Liver (tissue), 9 donors: Measurements from ENCODE around the gene C20orf173. TPM values are rescaled to one million over a fixed set of nuclear protein-coding genes. Genes with fewer than 3 reads are reported as not detected.

Experiments used
- DNase-seq: peaks from one replicate; pipeline ENCODE4 v3.0.0-alpha.2; 2017; ENCODE audit warnings: low spot score
- H3K27ac ChIP-seq, 2 donors: one replicate each; pipeline ENCODE4 v1.7.0; 2013; ENCODE audit warnings: inconsistent platforms in 2 of 2, low read length in 2 of 2, control low read depth in 1 of 2, low read depth in 1 of 2, mild to moderate bottlenecking in 1 of 2
- H3K27me3 ChIP-seq, 4 donors: one replicate each; pipeline versions ENCODE4 v1.6.1 to v1.7.0; 2013; ENCODE audit warnings: low read length in 3 of 4, inconsistent platforms in 1 of 4, mild to moderate bottlenecking in 1 of 4, moderate library complexity in 1 of 4; ENCODE audit not compliant: control insufficient read depth in 4 of 4, insufficient read depth in 4 of 4
- H3K36me3 ChIP-seq, 4 donors: one replicate each; pipeline versions ENCODE4 v1.6.1 to v1.7.0; 2013; ENCODE audit warnings: low read length in 3 of 4, mild to moderate bottlenecking in 3 of 4, low read depth in 1 of 4, moderate library complexity in 1 of 4; ENCODE audit not compliant: control insufficient read depth in 4 of 4, insufficient read depth in 3 of 4
- H3K4me1 ChIP-seq, 4 donors: one replicate each; pipeline versions ENCODE4 v1.6.1 to v1.7.0; 2013; ENCODE audit warnings: low read length in 3 of 4, mild to moderate bottlenecking in 3 of 4, moderate library complexity in 1 of 4; ENCODE audit not compliant: control insufficient read depth in 4 of 4, insufficient read depth in 4 of 4
- H3K4me3 ChIP-seq, 3 donors: one replicate each; pipeline versions ENCODE4 v1.6.1 to v1.7.0; 2013; ENCODE audit warnings: low read length in 3 of 3, control low read depth in 1 of 3, low read depth in 1 of 3, mild to moderate bottlenecking in 1 of 3
- H3K9ac ChIP-seq, 2 donors: one replicate each; pipeline ENCODE4 v1.7.0; 2013; ENCODE audit warnings: low read length in 2 of 2, mild to moderate bottlenecking in 2 of 2, moderate library complexity in 2 of 2, control low read depth in 1 of 2, low read depth in 1 of 2
- H3K9me3 ChIP-seq, 4 donors: one replicate each; pipeline versions ENCODE4 v1.6.1 to v1.7.0; 2013; ENCODE audit warnings: low read length in 3 of 4; ENCODE audit not compliant: control insufficient read depth in 4 of 4
- CTCF ChIP-seq: fragments of 150-350 bp; IDR thresholded peaks from 2 replicates; pipeline ENCODE4 v1.5.1; 2017; ENCODE audit warnings: improper control_type of control experiment, low read depth, low read length; ENCODE audit not compliant: missing input control
- EGR1 ChIP-seq, 2 donors: IDR thresholded peaks; 2 replicates each; pipeline ENCODE4 v1.6.1; 2016 to 2018; ENCODE audit warnings: antibody characterized with exemption in 2 of 2, low read depth in 2 of 2
- FOXA1 ChIP-seq: IDR thresholded peaks from 2 replicates; pipeline ENCODE4 v1.6.1; 2016; ENCODE audit warnings: antibody characterized with exemption
- HNF4A ChIP-seq, 2 donors: conservative IDR thresholded peaks; 2 replicates each; pipeline ENCODE4 v1.6.1; 2016; ENCODE audit warnings: antibody characterized with exemption in 2 of 2, mild to moderate bottlenecking in 2 of 2
- HNF4G ChIP-seq: IDR thresholded peaks from 2 replicates; pipeline ENCODE4 v1.6.1; 2016; ENCODE audit warnings: antibody characterized with exemption
- JUND ChIP-seq, 2 donors: IDR thresholded peaks; 2 replicates each; pipeline ENCODE4 v1.6.1; 2016; ENCODE audit warnings: antibody characterized with exemption in 2 of 2
- NR2F2 ChIP-seq: IDR thresholded peaks from 2 replicates; pipeline ENCODE4 v1.6.1; 2016; ENCODE audit warnings: antibody characterized with exemption
- RAD21 ChIP-seq, 2 donors: IDR thresholded peaks; 2 replicates each; pipeline ENCODE4 v1.6.1; 2016; ENCODE audit warnings: antibody characterized with exemption in 2 of 2, mild to moderate bottlenecking in 2 of 2
- REST ChIP-seq: IDR thresholded peaks from 2 replicates; pipeline ENCODE4 v1.6.1; 2016; ENCODE audit warnings: antibody characterized with exemption, mild to moderate bottlenecking
- RXRA ChIP-seq, 2 donors: IDR thresholded peaks; 2 replicates each; pipeline ENCODE4 v1.6.1; 2017 to 2018; ENCODE audit warnings: antibody characterized with exemption in 2 of 2, mild to moderate bottlenecking in 1 of 2
- SP1 ChIP-seq: IDR thresholded peaks from 2 replicates; pipeline ENCODE4 v1.6.1; 2018; ENCODE audit warnings: antibody characterized with exemption, mild to moderate bottlenecking
- TAF1 ChIP-seq: conservative IDR thresholded peaks from 2 replicates; pipeline ENCODE4 v1.6.1; 2016; ENCODE audit warnings: antibody characterized with exemption, mild to moderate bottlenecking
- YY1 ChIP-seq: IDR thresholded peaks from 2 replicates; pipeline ENCODE4 v1.6.1; 2016; ENCODE audit warnings: antibody characterized with exemption, mild to moderate bottlenecking
- ZBTB33 ChIP-seq: IDR thresholded peaks from 2 replicates; pipeline ENCODE4 v1.6.1; 2016; ENCODE audit warnings: antibody characterized with exemption
- WGBS: extraction: QIAGEN DNeasy Blood & Tissue Kit; methylation state at CpG from one replicate; pipeline ENCODE4 v1.1.7; 2013; 5-methylcytosine and 5-hydroxymethylcytosine counted together
- polyA plus RNA-seq, 2 donors: library from polyadenylated mRNA; stranded (reverse) in 1 of 2; unstranded in 1 of 2; fragments of 200-250 nt in 1 of 2; fragments of >200 nt in 1 of 2; fragmentation: Nextera tagmentation in 1 of 2; extraction: Ambion mirVana in 1 of 2; gene quantifications; one replicate each; pipeline versions ENCODE4 v1.2.1 to v1.2.3, GENCODE V29; 2013 to 2015
- total RNA-seq, 2 donors: library from RNA; depleted of rRNA; stranded (reverse); fragments of >200 nt; gene quantifications; one replicate each; pipeline ENCODE4 v1.2.3, GENCODE V29; 2014
- TF ChIP-seq, protein P1 (sequence below): IDR thresholded peaks from 2 replicates; pipeline ENCODE4 v1.6.1; 2016; ENCODE audit warnings: antibody characterized with exemption
- donor health status: healthy.
- donor health status: healthy.
- donor health status: healthy.
- donor health status: healthy.
- donor health status: healthy.

Gene C20orf173
- total and polyA plus RNA-seq, 4 donors: not detected

- DNase-seq: no peak
- Histone ChIP-seq H3K9me3 (no peaks in the 10 kb centered on the region), H3K9ac (no peak overlapping the region), H3K4me1 (no peaks in the 10 kb centered on the region), H3K36me3 (peaks cover 11 to 80% (median 46%) of the 10 kb centered on the region in 4 donors), H3K27ac (no peak overlapping the region), H3K4me3 (no peak overlapping the region), H3K27me3 (no peaks in the 10 kb centered on the region)
- TF ChIP-seq SP1 (no peak), FOXA1 (no peak), HNF4G (no peak), HNF4A (conservative IDR thresholded peaks at IDR 0.05) (no peak), RAD21 (IDR thresholded peaks at IDR 0.05) (no peak), REST (no peak), YY1 (no peak), ZBTB33 (no peak), EGR1 (IDR thresholded peaks at IDR 0.05; ENCODE audit: low read depth in 2 of 2) (no peak), RXRA (IDR thresholded peaks at IDR 0.05) (no peak), NR2F2 (no peak), TAF1 (no peak), JUND (IDR thresholded peaks at IDR 0.05) (no peak)
- TF ChIP-seq, protein P1, sequence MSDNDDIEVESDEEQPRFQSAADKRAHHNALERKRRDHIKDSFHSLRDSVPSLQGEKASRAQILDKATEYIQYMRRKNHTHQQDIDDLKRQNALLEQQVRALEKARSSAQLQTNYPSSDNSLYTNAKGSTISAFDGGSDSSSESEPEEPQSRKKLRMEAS: no peak
- WGBS: 96% methylated on average over 5 of the region's 5 CpGs
Measured at GRCh38 chr20:35497320-35497719, 32.1 kb downstream of the C20orf173 start.

GRCh38 chr20:35496481-35496880 is 33.0 kb downstream of the C20orf173 start:
- no peak for DNase-seq
- H3K9ac ChIP-seq: no peak overlapping the region
- no peak overlapping the region for H3K27ac ChIP-seq
- TF ChIP-seq TAF1: no peak
- no peak for TF ChIP-seq REST
- TF ChIP-seq, protein P1: no peak
- TF ChIP-seq CTCF: no peak
- no peaks in the 10 kb centered on the region for H3K4me1 ChIP-seq
- H3K4me3 ChIP-seq: no peak overlapping the region
- 95% methylated on average over 3 of the region's 3 CpGs for WGBS
- H3K27me3 ChIP-seq: no peaks in the 10 kb centered on the region
- H3K9me3 ChIP-seq: no peaks in the 10 kb centered on the region
- H3K36me3 ChIP-seq: peaks cover 11 to 72% (median 39%) of the 10 kb centered on the region in 4 donors
